Liver (tissue), 9 donors: ENCODE results near the gene OPN1LW. TPM values are rescaled to one million over a fixed set of nuclear protein-coding genes. Genes with fewer than 3 reads are reported as not detected.

ENCODE experiments used
- DNase-seq: peaks from one replicate; pipeline ENCODE4 v3.0.0-alpha.2; 2017; ENCODE audit warnings: low spot score
- H3K27ac ChIP-seq, 2 donors: one replicate each; pipeline ENCODE4 v1.7.0; 2013; ENCODE audit warnings: inconsistent platforms in 2 of 2, low read length in 2 of 2, control low read depth in 1 of 2, low read depth in 1 of 2, mild to moderate bottlenecking in 1 of 2
- H3K27me3 ChIP-seq, 4 donors: one replicate each; pipeline versions ENCODE4 v1.6.1 to v1.7.0; 2013; ENCODE audit warnings: low read length in 3 of 4, inconsistent platforms in 1 of 4, mild to moderate bottlenecking in 1 of 4, moderate library complexity in 1 of 4; ENCODE audit not compliant: control insufficient read depth in 4 of 4, insufficient read depth in 4 of 4
- H3K36me3 ChIP-seq, 4 donors: one replicate each; pipeline versions ENCODE4 v1.6.1 to v1.7.0; 2013; ENCODE audit warnings: low read length in 3 of 4, mild to moderate bottlenecking in 3 of 4, low read depth in 1 of 4, moderate library complexity in 1 of 4; ENCODE audit not compliant: control insufficient read depth in 4 of 4, insufficient read depth in 3 of 4
- H3K4me1 ChIP-seq, 4 donors: one replicate each; pipeline versions ENCODE4 v1.6.1 to v1.7.0; 2013; ENCODE audit warnings: low read length in 3 of 4, mild to moderate bottlenecking in 3 of 4, moderate library complexity in 1 of 4; ENCODE audit not compliant: control insufficient read depth in 4 of 4, insufficient read depth in 4 of 4
- H3K4me3 ChIP-seq, 3 donors: one replicate each; pipeline versions ENCODE4 v1.6.1 to v1.7.0; 2013; ENCODE audit warnings: low read length in 3 of 3, control low read depth in 1 of 3, low read depth in 1 of 3, mild to moderate bottlenecking in 1 of 3
- H3K9ac ChIP-seq, 2 donors: one replicate each; pipeline ENCODE4 v1.7.0; 2013; ENCODE audit warnings: low read length in 2 of 2, mild to moderate bottlenecking in 2 of 2, moderate library complexity in 2 of 2, control low read depth in 1 of 2, low read depth in 1 of 2
- H3K9me3 ChIP-seq, 4 donors: one replicate each; pipeline versions ENCODE4 v1.6.1 to v1.7.0; 2013; ENCODE audit warnings: low read length in 3 of 4; ENCODE audit not compliant: control insufficient read depth in 4 of 4
- ATF3 ChIP-seq: IDR thresholded peaks from 2 replicates; pipeline ENCODE4 v1.6.1; 2016; ENCODE audit warnings: antibody characterized with exemption
- EGR1 ChIP-seq, 2 donors: IDR thresholded peaks; 2 replicates each; pipeline ENCODE4 v1.6.1; 2016 to 2018; ENCODE audit warnings: antibody characterized with exemption in 2 of 2, low read depth in 2 of 2
- FOXA1 ChIP-seq: IDR thresholded peaks from 2 replicates; pipeline ENCODE4 v1.6.1; 2016; ENCODE audit warnings: antibody characterized with exemption
- FOXA2 ChIP-seq: IDR thresholded peaks from 2 replicates; pipeline ENCODE4 v1.6.1; 2016; ENCODE audit warnings: antibody characterized with exemption
- GABPA ChIP-seq, 2 donors: IDR thresholded peaks in 1 of 2; conservative IDR thresholded peaks in 1 of 2; 2 replicates each; pipeline ENCODE4 v1.6.1; 2016; ENCODE audit warnings: antibody characterized with exemption in 2 of 2, mild to moderate bottlenecking in 1 of 2, moderate library complexity in 1 of 2
- HNF4A ChIP-seq, 2 donors: conservative IDR thresholded peaks; 2 replicates each; pipeline ENCODE4 v1.6.1; 2016; ENCODE audit warnings: antibody characterized with exemption in 2 of 2, mild to moderate bottlenecking in 2 of 2
- HNF4G ChIP-seq: IDR thresholded peaks from 2 replicates; pipeline ENCODE4 v1.6.1; 2016; ENCODE audit warnings: antibody characterized with exemption
- JUND ChIP-seq, 2 donors: IDR thresholded peaks; 2 replicates each; pipeline ENCODE4 v1.6.1; 2016; ENCODE audit warnings: antibody characterized with exemption in 2 of 2
- MAX ChIP-seq: IDR thresholded peaks from 2 replicates; pipeline ENCODE4 v1.6.1; 2016; ENCODE audit warnings: antibody characterized with exemption
- NR2F2 ChIP-seq: IDR thresholded peaks from 2 replicates; pipeline ENCODE4 v1.6.1; 2016; ENCODE audit warnings: antibody characterized with exemption
- RAD21 ChIP-seq, 2 donors: IDR thresholded peaks; 2 replicates each; pipeline ENCODE4 v1.6.1; 2016; ENCODE audit warnings: antibody characterized with exemption in 2 of 2, mild to moderate bottlenecking in 2 of 2
- RXRA ChIP-seq, 2 donors: IDR thresholded peaks; 2 replicates each; pipeline ENCODE4 v1.6.1; 2017 to 2018; ENCODE audit warnings: antibody characterized with exemption in 2 of 2, mild to moderate bottlenecking in 1 of 2
- SP1 ChIP-seq: IDR thresholded peaks from 2 replicates; pipeline ENCODE4 v1.6.1; 2018; ENCODE audit warnings: antibody characterized with exemption, mild to moderate bottlenecking
- TAF1 ChIP-seq: conservative IDR thresholded peaks from 2 replicates; pipeline ENCODE4 v1.6.1; 2016; ENCODE audit warnings: antibody characterized with exemption, mild to moderate bottlenecking
- YY1 ChIP-seq: IDR thresholded peaks from 2 replicates; pipeline ENCODE4 v1.6.1; 2016; ENCODE audit warnings: antibody characterized with exemption, mild to moderate bottlenecking
- WGBS: extraction: QIAGEN DNeasy Blood & Tissue Kit; methylation state at CpG from one replicate; pipeline ENCODE4 v1.1.7; 2013; 5-methylcytosine and 5-hydroxymethylcytosine counted together
- polyA plus RNA-seq, 2 donors: library from polyadenylated mRNA; stranded (reverse) in 1 of 2; unstranded in 1 of 2; fragments of 200-250 nt in 1 of 2; fragments of >200 nt in 1 of 2; fragmentation: Nextera tagmentation in 1 of 2; extraction: Ambion mirVana in 1 of 2; gene quantifications; one replicate each; pipeline versions ENCODE4 v1.2.1 to v1.2.3, GENCODE V29; 2013 to 2015
- total RNA-seq, 2 donors: library from RNA; depleted of rRNA; stranded (reverse); fragments of >200 nt; gene quantifications; one replicate each; pipeline ENCODE4 v1.2.3, GENCODE V29; 2014
- TF ChIP-seq, protein P1 (sequence below): IDR thresholded peaks from 2 replicates; pipeline ENCODE4 v1.6.1; 2016; ENCODE audit warnings: antibody characterized with exemption
- TF ChIP-seq, protein P2 (sequence below): fragments of 150-350 bp; IDR thresholded peaks from 2 replicates; pipeline ENCODE4 v1.5.1; 2017; ENCODE audit warnings: improper control_type of control experiment, low read depth, low read length; ENCODE audit not compliant: missing input control
- TF ChIP-seq, protein P3 (sequence below): IDR thresholded peaks from 2 replicates; pipeline ENCODE4 v1.6.1; 2016; ENCODE audit warnings: antibody characterized with exemption, mild to moderate bottlenecking
- donor health status: healthy.
- donor health status: healthy.
- donor health status: healthy.
- donor health status: healthy.
- donor health status: healthy.

Gene OPN1LW
- total and polyA plus RNA-seq, 4 donors, result not detected

GRCh38 chrX:154117566-154117965, 26.5 kb upstream of the OPN1LW start:
- TF ChIP-seq ATF3 (no peak), FOXA1 (no peak), JUND (IDR thresholded peaks at IDR 0.05) (no peak), GABPA (IDR thresholded peaks at IDR 0.05 in 1 of 2, conservative IDR thresholded peaks at IDR 0.05 in 1 of 2) (no peak), TAF1 (no peak), MAX (no peak), NR2F2 (no peak), YY1 (no peak), EGR1 (IDR thresholded peaks at IDR 0.05; ENCODE audit: low read depth in 2 of 2) (no peak), SP1 (no peak), RAD21 (IDR thresholded peaks at IDR 0.05) (no peak), HNF4A (conservative IDR thresholded peaks at IDR 0.05) (no peak)
- TF ChIP-seq, protein P1, sequence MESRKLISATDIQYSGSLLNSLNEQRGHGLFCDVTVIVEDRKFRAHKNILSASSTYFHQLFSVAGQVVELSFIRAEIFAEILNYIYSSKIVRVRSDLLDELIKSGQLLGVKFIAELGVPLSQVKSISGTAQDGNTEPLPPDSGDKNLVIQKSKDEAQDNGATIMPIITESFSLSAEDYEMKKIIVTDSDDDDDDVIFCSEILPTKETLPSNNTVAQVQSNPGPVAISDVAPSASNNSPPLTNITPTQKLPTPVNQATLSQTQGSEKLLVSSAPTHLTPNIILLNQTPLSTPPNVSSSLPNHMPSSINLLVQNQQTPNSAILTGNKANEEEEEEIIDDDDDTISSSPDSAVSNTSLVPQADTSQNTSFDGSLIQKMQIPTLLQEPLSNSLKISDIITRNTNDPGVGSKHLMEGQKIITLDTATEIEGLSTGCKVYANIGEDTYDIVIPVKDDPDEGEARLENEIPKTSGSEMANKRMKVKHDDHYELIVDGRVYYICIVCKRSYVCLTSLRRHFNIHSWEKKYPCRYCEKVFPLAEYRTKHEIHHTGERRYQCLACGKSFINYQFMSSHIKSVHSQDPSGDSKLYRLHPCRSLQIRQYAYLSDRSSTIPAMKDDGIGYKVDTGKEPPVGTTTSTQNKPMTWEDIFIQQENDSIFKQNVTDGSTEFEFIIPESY, result no peak
- TF ChIP-seq, protein P2, sequence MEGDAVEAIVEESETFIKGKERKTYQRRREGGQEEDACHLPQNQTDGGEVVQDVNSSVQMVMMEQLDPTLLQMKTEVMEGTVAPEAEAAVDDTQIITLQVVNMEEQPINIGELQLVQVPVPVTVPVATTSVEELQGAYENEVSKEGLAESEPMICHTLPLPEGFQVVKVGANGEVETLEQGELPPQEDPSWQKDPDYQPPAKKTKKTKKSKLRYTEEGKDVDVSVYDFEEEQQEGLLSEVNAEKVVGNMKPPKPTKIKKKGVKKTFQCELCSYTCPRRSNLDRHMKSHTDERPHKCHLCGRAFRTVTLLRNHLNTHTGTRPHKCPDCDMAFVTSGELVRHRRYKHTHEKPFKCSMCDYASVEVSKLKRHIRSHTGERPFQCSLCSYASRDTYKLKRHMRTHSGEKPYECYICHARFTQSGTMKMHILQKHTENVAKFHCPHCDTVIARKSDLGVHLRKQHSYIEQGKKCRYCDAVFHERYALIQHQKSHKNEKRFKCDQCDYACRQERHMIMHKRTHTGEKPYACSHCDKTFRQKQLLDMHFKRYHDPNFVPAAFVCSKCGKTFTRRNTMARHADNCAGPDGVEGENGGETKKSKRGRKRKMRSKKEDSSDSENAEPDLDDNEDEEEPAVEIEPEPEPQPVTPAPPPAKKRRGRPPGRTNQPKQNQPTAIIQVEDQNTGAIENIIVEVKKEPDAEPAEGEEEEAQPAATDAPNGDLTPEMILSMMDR, result no peak
- TF ChIP-seq, protein P3, sequence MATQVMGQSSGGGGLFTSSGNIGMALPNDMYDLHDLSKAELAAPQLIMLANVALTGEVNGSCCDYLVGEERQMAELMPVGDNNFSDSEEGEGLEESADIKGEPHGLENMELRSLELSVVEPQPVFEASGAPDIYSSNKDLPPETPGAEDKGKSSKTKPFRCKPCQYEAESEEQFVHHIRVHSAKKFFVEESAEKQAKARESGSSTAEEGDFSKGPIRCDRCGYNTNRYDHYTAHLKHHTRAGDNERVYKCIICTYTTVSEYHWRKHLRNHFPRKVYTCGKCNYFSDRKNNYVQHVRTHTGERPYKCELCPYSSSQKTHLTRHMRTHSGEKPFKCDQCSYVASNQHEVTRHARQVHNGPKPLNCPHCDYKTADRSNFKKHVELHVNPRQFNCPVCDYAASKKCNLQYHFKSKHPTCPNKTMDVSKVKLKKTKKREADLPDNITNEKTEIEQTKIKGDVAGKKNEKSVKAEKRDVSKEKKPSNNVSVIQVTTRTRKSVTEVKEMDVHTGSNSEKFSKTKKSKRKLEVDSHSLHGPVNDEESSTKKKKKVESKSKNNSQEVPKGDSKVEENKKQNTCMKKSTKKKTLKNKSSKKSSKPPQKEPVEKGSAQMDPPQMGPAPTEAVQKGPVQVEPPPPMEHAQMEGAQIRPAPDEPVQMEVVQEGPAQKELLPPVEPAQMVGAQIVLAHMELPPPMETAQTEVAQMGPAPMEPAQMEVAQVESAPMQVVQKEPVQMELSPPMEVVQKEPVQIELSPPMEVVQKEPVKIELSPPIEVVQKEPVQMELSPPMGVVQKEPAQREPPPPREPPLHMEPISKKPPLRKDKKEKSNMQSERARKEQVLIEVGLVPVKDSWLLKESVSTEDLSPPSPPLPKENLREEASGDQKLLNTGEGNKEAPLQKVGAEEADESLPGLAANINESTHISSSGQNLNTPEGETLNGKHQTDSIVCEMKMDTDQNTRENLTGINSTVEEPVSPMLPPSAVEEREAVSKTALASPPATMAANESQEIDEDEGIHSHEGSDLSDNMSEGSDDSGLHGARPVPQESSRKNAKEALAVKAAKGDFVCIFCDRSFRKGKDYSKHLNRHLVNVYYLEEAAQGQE, result no peak
- Histone ChIP-seq H3K4me3 (no peak overlapping the region), H3K9me3 (peaks cover 0 to 5% (median 0%) of the 10 kb centered on the region in 4 donors), H3K27me3 (no peaks in the 10 kb centered on the region), H3K36me3 (no peaks in the 10 kb centered on the region), H3K9ac (no peak overlapping the region), H3K4me1 (no peaks in the 10 kb centered on the region), H3K27ac (no peak overlapping the region)
- no peak for DNase-seq
- 91% methylated on average over 6 of the region's 6 CpGs for WGBS

- H3K36me3 ChIP-seq, result no peaks in the 10 kb centered on the region
- WGBS, result 92% methylated on average over 3 of the region's 3 CpGs
- H3K27me3 ChIP-seq, result no peaks in the 10 kb centered on the region
- H3K4me1 ChIP-seq, result no peaks in the 10 kb centered on the region
- DNase-seq, result no peak
- H3K4me3 ChIP-seq, result no peak overlapping the region
- H3K9ac ChIP-seq, result no peak overlapping the region
- H3K9me3 ChIP-seq, result peaks cover 0 to 3% (median 0%) of the 10 kb centered on the region in 4 donors
- H3K27ac ChIP-seq, result no peak overlapping the region
- TF ChIP-seq ATF3 (no peak), RXRA (IDR thresholded peaks at IDR 0.05) (no peak), HNF4G (no peak), FOXA1 (no peak), FOXA2 (no peak), SP1 (no peak), HNF4A (conservative IDR thresholded peaks at IDR 0.05) (no peak), JUND (IDR thresholded peaks at IDR 0.05) (no peak), TAF1 (no peak), RAD21 (IDR thresholded peaks at IDR 0.05) (no peak)
- TF ChIP-seq, protein P2, result no peak
- TF ChIP-seq, protein P3, result no peak
Observed at GRCh38 chrX:154120567-154120966, 23.5 kb upstream of the OPN1LW start.
